ENCODE measurements around the gene PADI2.

PADI2 gene

GRCh38 chr1:17135530-17135929 is 16.3 kb upstream of the PADI2 start:
- H3K9me3 ChIP-seq (ENCODE audit: control insufficient read depth, insufficient read depth, low read length) = no peaks in the 10 kb centered on the region
- peaks cover 3% of the 10 kb centered on the region for H3K27me3 ChIP-seq (ENCODE audit: control insufficient read depth, low read length)
- no peak overlapping the region for H3K4me3 ChIP-seq (ENCODE audit: low read length)
- no peaks in the 10 kb centered on the region for H3K79me2 ChIP-seq (ENCODE audit: control insufficient read depth, low read length)
- H3K9me2 ChIP-seq (replicated peaks; ENCODE audit: control insufficient read depth, low read length) = no peaks in the 10 kb centered on the region
- TF ChIP-seq, protein P1, sequence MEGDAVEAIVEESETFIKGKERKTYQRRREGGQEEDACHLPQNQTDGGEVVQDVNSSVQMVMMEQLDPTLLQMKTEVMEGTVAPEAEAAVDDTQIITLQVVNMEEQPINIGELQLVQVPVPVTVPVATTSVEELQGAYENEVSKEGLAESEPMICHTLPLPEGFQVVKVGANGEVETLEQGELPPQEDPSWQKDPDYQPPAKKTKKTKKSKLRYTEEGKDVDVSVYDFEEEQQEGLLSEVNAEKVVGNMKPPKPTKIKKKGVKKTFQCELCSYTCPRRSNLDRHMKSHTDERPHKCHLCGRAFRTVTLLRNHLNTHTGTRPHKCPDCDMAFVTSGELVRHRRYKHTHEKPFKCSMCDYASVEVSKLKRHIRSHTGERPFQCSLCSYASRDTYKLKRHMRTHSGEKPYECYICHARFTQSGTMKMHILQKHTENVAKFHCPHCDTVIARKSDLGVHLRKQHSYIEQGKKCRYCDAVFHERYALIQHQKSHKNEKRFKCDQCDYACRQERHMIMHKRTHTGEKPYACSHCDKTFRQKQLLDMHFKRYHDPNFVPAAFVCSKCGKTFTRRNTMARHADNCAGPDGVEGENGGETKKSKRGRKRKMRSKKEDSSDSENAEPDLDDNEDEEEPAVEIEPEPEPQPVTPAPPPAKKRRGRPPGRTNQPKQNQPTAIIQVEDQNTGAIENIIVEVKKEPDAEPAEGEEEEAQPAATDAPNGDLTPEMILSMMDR (IDR thresholded peaks at IDR 0.05; ENCODE audit: low read depth, low read length, poor library complexity, severe bottlenecking) = no peak
- TF ChIP-seq EZH2phosphoT487 (IDR thresholded peaks at IDR 0.05; ENCODE audit: borderline replicate concordance, low read length) = no peak
- H3K36me3 ChIP-seq (ENCODE audit: control insufficient read depth, low read length) = no peaks in the 10 kb centered on the region
- no peaks in the 10 kb centered on the region for H4K20me1 ChIP-seq (ENCODE audit: control insufficient read depth, insufficient read depth, low read depth, low read length)
- no peaks in the 10 kb centered on the region for H3K4me1 ChIP-seq (ENCODE audit: control insufficient read depth, low read length)
- H3K27ac ChIP-seq (ENCODE audit: low read depth, low read length) = no peak overlapping the region
- no peaks in the 10 kb centered on the region for H3F3A ChIP-seq (ENCODE audit: control insufficient read depth, insufficient read depth)
- H3K4me2 ChIP-seq (ENCODE audit: low read length) = no peak overlapping the region

- TF ChIP-seq, protein P1 (IDR thresholded peaks at IDR 0.05; ENCODE audit: low read depth, low read length, poor library complexity, severe bottlenecking) = no peak
- TF ChIP-seq EZH2phosphoT487 (IDR thresholded peaks at IDR 0.05; ENCODE audit: borderline replicate concordance, low read length) = no peak
- no peak overlapping the region for H3K4me2 ChIP-seq (ENCODE audit: low read length)
- no peak overlapping the region for H3K27ac ChIP-seq (ENCODE audit: low read depth, low read length)
- no peaks in the 10 kb centered on the region for H3K36me3 ChIP-seq (ENCODE audit: control insufficient read depth, low read length)
- H3K79me2 ChIP-seq (ENCODE audit: control insufficient read depth, low read length) = no peaks in the 10 kb centered on the region
- H3K4me3 ChIP-seq (ENCODE audit: low read length) = no peak overlapping the region
- H3F3A ChIP-seq (ENCODE audit: control insufficient read depth, insufficient read depth) = no peaks in the 10 kb centered on the region
- no peaks in the 10 kb centered on the region for H3K9me2 ChIP-seq (replicated peaks; ENCODE audit: control insufficient read depth, low read length)
- no peaks in the 10 kb centered on the region for H3K4me1 ChIP-seq (ENCODE audit: control insufficient read depth, low read length)
- H4K20me1 ChIP-seq (ENCODE audit: control insufficient read depth, insufficient read depth, low read depth, low read length) = no peaks in the 10 kb centered on the region
- H3K9me3 ChIP-seq (ENCODE audit: control insufficient read depth, insufficient read depth, low read length) = no peaks in the 10 kb centered on the region
- peaks cover 6% of the 10 kb centered on the region; the same call in 1 of the 2 replicates for H3K27me3 ChIP-seq (ENCODE audit: control insufficient read depth, low read length)
Observed at GRCh38 chr1:17134724-17135123, 15.5 kb upstream of the PADI2 start.

GRCh38 chr1:17134034-17134433 is 14.8 kb upstream of the PADI2 start:
- no peaks in the 10 kb centered on the region for H3K36me3 ChIP-seq (ENCODE audit: control insufficient read depth, low read length)
- no peaks in the 10 kb centered on the region for H3K79me2 ChIP-seq (ENCODE audit: control insufficient read depth, low read length)
- H3K9me3 ChIP-seq (ENCODE audit: control insufficient read depth, insufficient read depth, low read length) = no peaks in the 10 kb centered on the region
- H3K4me3 ChIP-seq (ENCODE audit: low read length) = no peak overlapping the region
- no peaks in the 10 kb centered on the region for H3K4me1 ChIP-seq (ENCODE audit: control insufficient read depth, low read length)
- no peaks in the 10 kb centered on the region for H3K9me2 ChIP-seq (replicated peaks; ENCODE audit: control insufficient read depth, low read length)
- no peaks in the 10 kb centered on the region for H3F3A ChIP-seq (ENCODE audit: control insufficient read depth, insufficient read depth)
- H3K4me2 ChIP-seq (ENCODE audit: low read length) = no peak overlapping the region
- no peaks in the 10 kb centered on the region for H4K20me1 ChIP-seq (ENCODE audit: control insufficient read depth, insufficient read depth, low read depth, low read length)
- peaks cover 6% of the 10 kb centered on the region; the same call in 1 of the 2 replicates for H3K27me3 ChIP-seq (ENCODE audit: control insufficient read depth, low read length)
- no peak overlapping the region for H3K27ac ChIP-seq (ENCODE audit: low read depth, low read length)
- TF ChIP-seq, protein P1 (IDR thresholded peaks at IDR 0.05; ENCODE audit: low read depth, low read length, poor library complexity, severe bottlenecking) = no peak
- TF ChIP-seq EZH2phosphoT487 (IDR thresholded peaks at IDR 0.05; ENCODE audit: borderline replicate concordance, low read length) = no peak
